Astrocyte of the cerebellum (primary cell): ENCODE data around the gene VSIG2.

ENCODE experiments used
- DNase-seq: peaks from one replicate; pipeline ENCODE4 v3.0.0-alpha.2; 2011; ENCODE audit warnings: low read depth
- H3K4me3 ChIP-seq: 2 replicates; pipeline ENCODE4 v1.5.1; 2011; ENCODE audit warnings: mild to moderate bottlenecking, low read depth, low read length, moderate library complexity
- CTCF ChIP-seq: IDR thresholded peaks from 2 replicates; pipeline ENCODE4 v1.5.1; 2012; ENCODE audit warnings: low read length, low read depth, moderate library complexity, mild to moderate bottlenecking; ENCODE audit errors: missing control alignments
- in situ Hi-C: cut with HindIII; loops from 2 replicates; pipeline ENCODE4 v1.10.0; 2017; ENCODE audit warnings: low sequenced_read_pairs

The VSIG2 gene, protein sequence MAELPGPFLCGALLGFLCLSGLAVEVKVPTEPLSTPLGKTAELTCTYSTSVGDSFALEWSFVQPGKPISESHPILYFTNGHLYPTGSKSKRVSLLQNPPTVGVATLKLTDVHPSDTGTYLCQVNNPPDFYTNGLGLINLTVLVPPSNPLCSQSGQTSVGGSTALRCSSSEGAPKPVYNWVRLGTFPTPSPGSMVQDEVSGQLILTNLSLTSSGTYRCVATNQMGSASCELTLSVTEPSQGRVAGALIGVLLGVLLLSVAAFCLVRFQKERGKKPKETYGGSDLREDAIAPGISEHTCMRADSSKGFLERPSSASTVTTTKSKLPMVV

GRCh38 chr11:124751741-124752470 is at the start of gene VSIG2:
Gene VSIG2, minus strand, starts transcription at chr11:124752255. Its CDS starts 118 bp downstream, at chr11:124752137.
- DNase-seq, result no peak
- no peak for TF ChIP-seq CTCF
- in situ Hi-C loops, result no loop called here
- H3K4me3 ChIP-seq, result no peak within 1 kb of the TSS

GRCh38 chr11:124801014-124801413 is 49.0 kb upstream of the VSIG2 start:
- no peak for TF ChIP-seq CTCF
- peak overlapping the region; percentile 72 for H3K4me3 ChIP-seq
- DNase-seq, result peak; percentile 6
- in situ Hi-C loops, result no loop called here

DNA sequence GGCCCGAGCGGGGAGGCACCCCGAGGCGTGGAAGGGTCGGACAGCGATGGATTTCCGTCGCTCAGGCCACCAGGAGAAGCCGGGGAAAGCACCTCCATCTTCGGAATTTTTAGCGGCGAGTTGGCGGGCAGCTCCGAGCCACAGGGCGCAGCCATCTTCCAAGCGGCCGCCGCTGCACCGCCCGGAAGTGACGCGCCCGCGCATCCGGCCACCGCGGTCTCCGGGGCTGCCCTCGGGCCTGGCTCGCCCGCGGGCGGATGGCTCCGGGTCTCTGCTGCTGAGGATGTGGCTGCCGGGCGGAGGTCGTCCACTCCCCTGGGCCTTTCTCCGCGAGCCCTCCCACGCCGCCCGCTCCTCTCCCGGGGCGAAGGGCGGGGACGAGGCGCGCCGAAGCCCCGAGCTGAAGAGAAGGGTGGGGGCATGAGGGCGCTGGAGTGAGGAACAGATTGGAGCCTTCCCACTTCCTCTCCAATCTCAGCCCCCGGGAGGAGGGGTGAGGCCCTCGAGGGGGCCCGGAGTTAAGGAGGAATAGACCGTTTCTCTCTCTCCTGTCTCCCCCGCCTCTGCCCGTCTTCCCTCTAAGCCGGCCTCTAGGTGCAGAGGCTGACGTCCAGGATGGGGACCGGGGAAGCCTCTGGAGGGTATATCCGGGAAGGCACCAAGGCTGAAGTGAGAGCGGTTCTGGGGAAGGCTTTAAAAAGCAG is 48.3 kb upstream of the VSIG2 start, which contains the start of gene MSANTD2:
Gene MSANTD2, minus strand, starts transcription at position 181 of the 704 bp plus-strand sequence. Its CDS starts 26 bp downstream, at position 155.
- TF ChIP-seq CTCF, result peak; percentile 1
- peak within 1 kb of the TSS; percentile 72 for H3K4me3 ChIP-seq
- peak; percentile 53 for DNase-seq
- in situ Hi-C loops, result no loop called here

DNA sequence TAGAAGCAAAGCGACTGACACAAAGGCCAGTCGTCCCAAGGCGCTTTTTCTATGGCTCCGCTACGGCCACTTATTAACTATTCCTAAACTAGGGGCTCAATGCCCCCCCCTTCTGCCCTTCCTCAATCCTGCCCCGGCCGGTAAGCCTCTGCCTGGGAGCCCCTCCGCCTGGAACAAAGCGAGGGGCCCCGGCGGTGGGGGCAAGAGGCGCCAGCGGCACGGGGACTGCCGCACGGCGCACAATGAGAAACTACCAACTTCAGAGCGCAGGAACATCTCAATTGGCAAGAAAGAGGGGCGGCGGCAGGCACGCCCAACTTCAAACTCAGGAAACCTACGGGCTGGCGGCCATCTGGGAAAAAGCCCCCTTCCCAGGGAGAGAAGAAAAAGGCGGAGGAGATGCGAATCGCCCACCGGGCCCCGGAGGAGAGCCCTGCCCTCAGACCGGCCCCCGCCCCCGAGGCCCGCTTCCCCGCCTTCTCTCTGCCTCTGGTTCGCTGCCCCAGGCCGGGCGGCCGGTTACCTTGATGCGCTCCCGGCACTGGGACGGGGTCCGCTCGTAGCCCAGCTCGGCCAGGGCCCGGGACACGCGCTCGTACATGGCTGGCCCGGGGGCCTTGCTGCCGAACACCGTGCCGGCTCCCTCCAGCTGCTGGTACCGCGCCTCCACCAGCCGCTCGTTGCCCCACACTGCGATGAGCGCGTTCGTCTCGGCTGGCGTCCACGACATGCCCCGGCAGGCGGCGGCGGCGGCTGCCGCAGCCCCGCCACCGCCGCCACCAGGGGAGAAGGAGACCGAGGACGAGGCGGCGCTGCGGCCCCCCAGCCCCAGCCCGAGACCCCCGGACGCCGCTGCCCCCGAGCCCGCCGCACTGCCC is 47.5 kb upstream of the VSIG2 start:
- no peak for TF ChIP-seq CTCF
- peak overlapping the region; percentile 72 for H3K4me3 ChIP-seq
- in situ Hi-C loops, result no loop called here
- DNase-seq, result no peak

DNA sequence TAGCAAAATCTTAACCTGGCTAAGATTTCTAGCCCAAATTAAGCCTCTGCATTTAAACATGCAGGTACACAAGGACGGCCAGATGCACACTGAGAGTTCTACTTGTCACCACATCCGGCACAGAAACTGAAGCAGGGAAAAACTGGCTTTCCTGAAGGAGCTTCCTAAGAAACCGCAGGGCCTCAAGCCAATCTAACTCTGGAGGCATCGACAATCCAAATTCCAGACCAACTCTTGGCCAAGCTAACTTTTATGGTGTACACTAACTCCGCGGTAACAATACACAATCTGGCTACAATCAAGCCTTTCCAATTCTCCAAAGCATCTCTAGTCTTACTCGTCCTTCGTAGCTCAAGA is 46.9 kb upstream of the VSIG2 start:
- DNase-seq, result peak; percentile 53
- no peak for TF ChIP-seq CTCF
- H3K4me3 ChIP-seq, result peak overlapping the region; percentile 72
- in situ Hi-C loops, result no loop called here
